OCI-LY7 (cell line): ENCODE measurements around the gene NFYC. TPM values are rescaled to one million over a fixed set of nuclear protein-coding genes. Genes with fewer than 3 reads are reported as not detected.
A peak's percentile ranks its signal among the peaks of the same experiment; 100 is the strongest.

Experiments
- BruUV-seq: library from RNA; stranded (reverse); fragments of 400-500 nt; replicated peaks from 2 replicates; lab custom pipeline; 2021; lab: Mats Ljungman, UMichigan
- CTCF ChIA-PET: fragments of 300-600 bp; sonication (Branson Sonifier 250); formaldehyde crosslinking; loops from one replicate; lab custom pipeline; 2022; ENCODE audit warnings: antibody characterized with exemption; ENCODE audit not compliant: unreplicated experiment; lab: Charles Lee
- POLR2A ChIA-PET: fragments of 300-600 bp; sonication (Branson Sonifier 250); formaldehyde crosslinking; loops from one replicate; lab custom pipeline; 2022; ENCODE audit warnings: antibody characterized with exemption; lab: Charles Lee
- DNase-seq: peaks from one replicate; pipeline ENCODE4 v3.0.0-alpha.2; 2015; ENCODE audit warnings: low spot score
- H2AFZ ChIP-seq: fragments of 200-600 bp; sonication (generic), shearing (Covaris generic); 2 replicates; pipeline ENCODE4 v1.6.1; 2014; ENCODE audit warnings: mild to moderate bottlenecking, antibody characterized with exemption, low read length, moderate library complexity
- H3K27ac ChIP-seq: fragments of 200-600 bp; sonication (generic); 2 replicates; pipeline ENCODE4 v1.5.1; 2014; ENCODE audit warnings: mixed run types, low read depth, mild to moderate bottlenecking, moderate library complexity, low read length, inconsistent platforms; ENCODE audit not compliant: poor library complexity, severe bottlenecking
- H3K36me3 ChIP-seq: fragments of 200-600 bp; sonication (generic); 2 replicates; pipeline ENCODE4 v1.6.1; 2014; ENCODE audit warnings: mild to moderate bottlenecking, antibody characterized with exemption, low read length, moderate library complexity, mixed read lengths; ENCODE audit not compliant: insufficient read depth
- H3K4me1 ChIP-seq: fragments of 200-600 bp; sonication (generic); 2 replicates; pipeline ENCODE4 v1.5.1; 2014; ENCODE audit warnings: mild to moderate bottlenecking, low read length; ENCODE audit not compliant: insufficient read depth, poor library complexity, severe bottlenecking
- H3K4me2 ChIP-seq: fragments of 200-600 bp; sonication (generic); 2 replicates; pipeline ENCODE4 v1.6.1; 2014; ENCODE audit warnings: mild to moderate bottlenecking, low read length
- H3K4me3 ChIP-seq: fragments of 200-600 bp; sonication (generic); 2 replicates; pipeline ENCODE4 v1.5.1; 2014; ENCODE audit warnings: mild to moderate bottlenecking, low read depth, low read length; ENCODE audit not compliant: poor library complexity, severe bottlenecking
- H3K79me2 ChIP-seq: fragments of 200-600 bp; sonication (generic); 2 replicates; pipeline ENCODE4 v1.6.1; 2016; ENCODE audit warnings: low read depth, mild to moderate bottlenecking, low read length, moderate library complexity, mixed read lengths; ENCODE audit not compliant: insufficient read depth
- H3K9me2 ChIP-seq: fragments of 200-600 bp; sonication (generic); 2 replicates; pipeline ENCODE4 v1.6.1; 2016; ENCODE audit warnings: mild to moderate bottlenecking, low read length, mixed read lengths; ENCODE audit not compliant: insufficient read depth
- H3K9me3 ChIP-seq: fragments of 200-600 bp; sonication (generic); 2 replicates; pipeline ENCODE4 v1.6.1; 2014; ENCODE audit warnings: mild to moderate bottlenecking, mixed run types, low read length, mixed read lengths
- H4K20me1 ChIP-seq: fragments of 200-600 bp; sonication (generic); 2 replicates; pipeline ENCODE4 v1.6.1; 2014; ENCODE audit warnings: mild to moderate bottlenecking, antibody characterized with exemption, low read length, moderate library complexity, mixed read lengths; ENCODE audit not compliant: insufficient read depth
- CTCF ChIP-seq: fragments of 200-600 bp; sonication (generic); conservative IDR thresholded peaks from 2 replicates; pipeline ENCODE4 v1.5.1; 2014; ENCODE audit warnings: mild to moderate bottlenecking, antibody characterized with exemption, low read length, moderate library complexity, mixed read lengths
- EZH2phosphoT487 ChIP-seq: fragments of 200-600 bp; sonication (generic); IDR thresholded peaks from 2 replicates; pipeline ENCODE4 v1.6.1; 2018; ENCODE audit warnings: low read depth, borderline replicate concordance, mild to moderate bottlenecking, mixed run types, antibody characterized with exemption, low read length, moderate library complexity, mixed read lengths
- intact Hi-C: fragments of 100-400 bp; cut with micrococcal nuclease; formaldehyde crosslinking; loops from one replicate; pipeline ENCODE4 v1.10.0; 2022; ENCODE audit not compliant: unreplicated experiment
- total RNA-seq, 2 experiments: library from RNA; depleted of rRNA in 1 of 2; stranded (reverse); fragments of >200 nt in 1 of 2; shearing (Covaris generic) in 1 of 2; gene quantifications; 2 replicates each; pipeline ENCODE4 v1.2.3, GENCODE V29; 2014 to 2022

The NFYC gene
- total RNA-seq, 2 experiments from 2014 or later = 39.1 to 71.0 TPM

GRCh38 chr1:40803447-40803846 is 111.9 kb downstream of the NFYC start:
- Histone ChIP-seq H3K9me3 (no peaks in the 10 kb centered on the region), H3K4me3 (no peak overlapping the region), H3K36me3 (no peaks in the 10 kb centered on the region), H3K4me1 (peaks cover 36% of the 10 kb centered on the region), H3K4me2 (no peak overlapping the region), H4K20me1 (no peaks in the 10 kb centered on the region), H3K9me2 (no peaks in the 10 kb centered on the region), H2AFZ (no peak overlapping the region), H3K79me2 (no peaks in the 10 kb centered on the region), H3K27ac (no peak overlapping the region)
- ChIA-PET CTCF (interaction anchor here (0.6 to 1.1 kb wide), 2 partner anchors 59 to 558 kb away, joined by 3 read pairs; partner anchors contain the start of genes CITED4 and FOXO6), POLR2A (interaction anchor here (0.5 to 0.6 kb wide), 2 partner anchors 140 to 272 kb away, joined by 4 read pairs; no protein-coding TSS in a partner anchor)
- TF ChIP-seq CTCF (no peak), EZH2phosphoT487 (no peak)
- intact Hi-C loops = no loop called here
- BruUV-seq = no TSS peak
- DNase-seq = no peak

- Histone ChIP-seq H3K9me3 (no peaks in the 10 kb centered on the region), H3K4me3 (no peak overlapping the region), H3K4me1 (peaks cover 40% of the 10 kb centered on the region), H3K27ac (no peak overlapping the region), H3K36me3 (no peaks in the 10 kb centered on the region), H2AFZ (no peak overlapping the region), H3K79me2 (no peaks in the 10 kb centered on the region), H4K20me1 (no peaks in the 10 kb centered on the region), H3K9me2 (no peaks in the 10 kb centered on the region), H3K4me2 (peak overlapping the region; percentile 24; the same call in 1 of the 2 replicates)
- intact Hi-C loops = no loop called here
- no TSS peak for BruUV-seq
- DNase-seq = no peak
- CTCF ChIA-PET = interaction anchor here (0.6 to 1.1 kb wide), 2 partner anchors 39 to 58 kb away, joined by 3 read pairs; partner anchors contain the start of gene CITED4
- no peak for TF ChIP-seq CTCF
- no peak for TF ChIP-seq EZH2phosphoT487
- POLR2A ChIA-PET = interaction anchor here (0.5 to 0.8 kb wide), 3 partner anchors 8 to 272 kb away, joined by 4 to 7 read pairs (median 4); no protein-coding TSS in a partner anchor
Measured at GRCh38 chr1:40803902-40804301, 112.4 kb downstream of the NFYC start.

- TF ChIP-seq CTCF (no peak), EZH2phosphoT487 (no peak)
- intact Hi-C loops = no loop called here
- Histone ChIP-seq H3K36me3 (no peaks in the 10 kb centered on the region), H3K4me3 (no peak overlapping the region), H3K9me3 (no peaks in the 10 kb centered on the region), H2AFZ (no peak overlapping the region), H3K9me2 (no peaks in the 10 kb centered on the region), H4K20me1 (no peaks in the 10 kb centered on the region), H3K79me2 (no peaks in the 10 kb centered on the region), H3K4me1 (peaks cover 54% of the 10 kb centered on the region), H3K4me2 (no peak overlapping the region), H3K27ac (no peak overlapping the region)
- ChIA-PET POLR2A (interaction anchor here (1.4 kb wide), 1 partner anchor 31 kb away, joined by 3 read pairs; no protein-coding TSS in a partner anchor), CTCF (no interaction called here)
- no peak for DNase-seq
- no TSS peak for BruUV-seq
Measured at GRCh38 chr1:40806240-40806639, 114.7 kb downstream of the NFYC start.
